K562 (cell line): ENCODE data around the gene GPR153. TPM values are rescaled to one million over a fixed set of nuclear protein-coding genes. Genes with fewer than 3 reads are reported as not detected.
A peak's percentile ranks its signal among the peaks of the same experiment; 100 is the strongest.

Experiments
- ATAC-seq: fragments of 200-7000 bp; cut with Tn5 transposase; 3 replicates; pipeline ENCODE4 v1.9.1; 2020; ENCODE audit warnings: moderate library complexity
- BruUV-seq: library from RNA; stranded (reverse); fragments of 400-500 nt; replicated peaks from 2 replicates; lab custom pipeline; 2021; lab: Mats Ljungman, UMichigan
- CTCF ChIA-PET: fragments of 300-600 bp; formaldehyde crosslinking; extraction: SDS; loops from one replicate; lab custom pipeline; 2021; ENCODE audit warnings: low intra/inter-chr PET ratio; lab: Yijun Ruan, JAX
- POLR2A ChIA-PET: fragments of 300-600, 350-650 bp; sonication (Branson Sonifier 250); formaldehyde crosslinking; extraction: SDS; loops from one replicate; lab custom pipeline; 2021; ENCODE audit warnings: antibody characterized with exemption, inconsistent platforms; lab: Yijun Ruan, JAX
- DNase-seq, 4 experiments: peaks; one replicate each; pipeline versions ENCODE4 v3.0.0 to v3.0.0-alpha.2; 2011 to 2018; ENCODE audit warnings: low spot score in 3 of 4, mixed read lengths in 3 of 4; ENCODE audit errors: extremely low read depth in 1 of 4
- FAIRE-seq: peaks from 2 replicates; lab custom pipeline; 2011; peaks lifted over from hg19 to GRCh38; lab: Jason Lieb, UNC
- H2AFZ ChIP-seq: 2 replicates; pipeline ENCODE4 v1.6.0; 2011; ENCODE audit warnings: low read depth, low read length, control low read depth, inconsistent platforms
- H3K27ac ChIP-seq: fragments of 200-600 bp; 3 replicates; pipeline ENCODE4 v1.8.0; 2011; ENCODE audit warnings: low read depth, mild to moderate bottlenecking, control low read depth, inconsistent platforms, low read length, moderate library complexity, mixed read lengths; ENCODE audit errors: extremely low read depth
- H3K27me3 ChIP-seq, 2 experiments: fragments of 300-600 bp in 1 of 2; 2 replicates in 1 of 2; 3 replicates in 1 of 2; pipeline versions ENCODE4 v1.6.0 to v1.8.0; 2011; ENCODE audit warnings: inconsistent platforms in 2 of 2, low read length in 2 of 2, mild to moderate bottlenecking in 1 of 2, mixed read lengths in 1 of 2, moderate library complexity in 1 of 2; ENCODE audit not compliant: control insufficient read depth in 2 of 2, insufficient read depth in 2 of 2
- H3K36me3 ChIP-seq: fragments of 300-600 bp; 3 replicates; pipeline ENCODE4 v1.8.0; 2011; ENCODE audit warnings: mild to moderate bottlenecking, low read length, inconsistent platforms; ENCODE audit not compliant: control insufficient read depth, insufficient read depth
- H3K4me1 ChIP-seq, 2 experiments: fragments of 200-600 bp in 1 of 2; replicated peaks in 1 of 2; 2 replicates in 1 of 2; 3 replicates in 1 of 2; pipeline versions ENCODE4 v1.5.1 to v1.8.0; 2011; ENCODE audit warnings: inconsistent platforms in 2 of 2, low read length in 2 of 2, mild to moderate bottlenecking in 1 of 2, mixed read lengths in 1 of 2, moderate library complexity in 1 of 2; ENCODE audit not compliant: control insufficient read depth in 2 of 2, insufficient read depth in 2 of 2
- H3K4me2 ChIP-seq: 2 replicates; pipeline ENCODE4 v1.6.1; 2011; ENCODE audit warnings: low read length, control low read depth, inconsistent platforms, mixed read lengths; ENCODE audit not compliant: insufficient read depth
- H3K4me3 ChIP-seq: fragments of 200-600 bp; sonication (generic), shearing (Covaris generic); 2 replicates; pipeline ENCODE4 v1.5.1; 2016; ENCODE audit warnings: control low read depth, inconsistent platforms
- H3K79me2 ChIP-seq: fragments of 200-600 bp; 3 replicates; pipeline ENCODE4 v1.8.0; 2011; ENCODE audit warnings: low read length, inconsistent platforms; ENCODE audit not compliant: control insufficient read depth, insufficient read depth
- H3K9ac ChIP-seq, 2 experiments: 2 replicates each; pipeline versions ENCODE4 v1.6.0 to v1.6.1; 2011; ENCODE audit warnings: low read depth in 2 of 2, low read length in 2 of 2, control low read depth in 1 of 2, inconsistent platforms in 1 of 2, mild to moderate bottlenecking in 1 of 2, mixed read lengths in 1 of 2; ENCODE audit not compliant: insufficient read depth in 1 of 2
- H3K9me1 ChIP-seq: one replicate; pipeline ENCODE4 v1.6.0; 2011; ENCODE audit warnings: inconsistent platforms, mild to moderate bottlenecking, low read length, moderate library complexity; ENCODE audit not compliant: control insufficient read depth, insufficient read depth
- H3K9me3 ChIP-seq: replicated peaks from 2 replicates; pipeline ENCODE4 v1.5.1; 2011; ENCODE audit warnings: low read depth, low read length, inconsistent platforms; ENCODE audit not compliant: control insufficient read depth, insufficient read depth
- H4K20me1 ChIP-seq: replicated peaks from 2 replicates; pipeline ENCODE4 v1.6.1; 2011; ENCODE audit warnings: low read length, inconsistent platforms, mixed read lengths; ENCODE audit not compliant: control insufficient read depth, insufficient read depth
- ATF2 ChIP-seq: sonication (generic); formaldehyde crosslinking; IDR thresholded peaks from 2 replicates; pipeline ENCODE4 v1.8.1; 2022; ENCODE audit warnings: missing genetic modification reagents
- BCOR ChIP-seq: fragments of 450-650 bp; IDR thresholded peaks from 2 replicates; pipeline ENCODE4 v1.6.1; 2016
- KDM1A ChIP-seq, 2 experiments: fragments of 450-650 bp; IDR thresholded peaks; 2 replicates each; pipeline ENCODE4 v1.6.1; 2016; ENCODE audit warnings: mild to moderate bottlenecking in 2 of 2
- MTA2 ChIP-seq: fragments of 450-650 bp; IDR thresholded peaks from 2 replicates; pipeline ENCODE4 v1.6.1; 2016; ENCODE audit warnings: low read depth
- RBM25 ChIP-seq: fragments of 200-400 bp; formaldehyde crosslinking; IDR thresholded peaks from 2 replicates; pipeline ENCODE4 v1.6.1; 2018; ENCODE audit warnings: low read length, low read depth, moderate library complexity; ENCODE audit not compliant: severe bottlenecking
- ZNF431 ChIP-seq: sonication (generic); formaldehyde crosslinking; IDR thresholded peaks from 2 replicates; pipeline ENCODE4 v1.8.0; 2022; ENCODE audit warnings: mild to moderate bottlenecking, missing genetic modification reagents
- ZNF583 ChIP-seq: fragments of 250-450 bp; sonication (Bioruptor Pico); IDR thresholded peaks from 2 replicates; pipeline ENCODE4 v1.4.0; 2020
- ZNF589 ChIP-seq: fragments of 200-800 bp; sonication (Bioruptor generic); IDR thresholded peaks from 2 replicates; pipeline ENCODE4 v1.6.1; 2016; ENCODE audit warnings: low read depth, missing genetic modification characterization, missing compliant biosample characterization
- ZNF785 ChIP-seq: fragments of 250-450 bp; sonication (Bioruptor Pico); IDR thresholded peaks from 2 replicates; pipeline ENCODE4 v1.4.0; 2020; ENCODE audit warnings: mild to moderate bottlenecking
- WGBS: fragments of 100-300 bp; shearing (Covaris generic); methylation state at CpG from one replicate; pipeline ENCODE4 v1.1.6; 2016; ENCODE audit warnings: low coverage, mixed read lengths; ENCODE audit not compliant: insufficient coverage; ENCODE audit errors: missing lambda C conversion rate; 5-methylcytosine and 5-hydroxymethylcytosine counted together
- in situ Hi-C: fragments of 300-500 bp; cut with MboI; formaldehyde crosslinking; loops from 4 replicates; pipeline ENCODE4 v1.15.0; 2018; ENCODE audit warnings: inconsistent platforms, mixed read lengths
- intact Hi-C: fragments of 100-400 bp; cut with micrococcal nuclease; formaldehyde crosslinking; loops from 2 replicates; pipeline ENCODE4 v1.14.2; 2022
- polyA plus RNA-seq, 8 experiments: library from polyadenylated mRNA; depleted of rRNA in 4 of 8; stranded (reverse) in 5 of 8; unstranded in 3 of 8; fragments of >200 nt; fragmentation: Nextera tagmentation in 2 of 8; fragmentation: Illumina TruSeq in 1 of 8; extraction: Ambion mirVana in 2 of 8; extraction: Trizol in 1 of 8; gene quantifications; 2 replicates each; pipeline versions ENCODE4 v1.2.1 to v1.2.3, GENCODE V29; 2011 to 2014; ENCODE audit warnings: inconsistent platforms in 1 of 8, missing spikeins in 1 of 8
- total RNA-seq, 7 experiments: library from RNA; depleted of rRNA in 6 of 7; stranded (reverse); fragments of >200 nt in 6 of 7; fragmentation: Illumina TruSeq in 2 of 7; extraction: Trizol in 2 of 7; gene quantifications; 2 replicates each; pipeline versions ENCODE4 v1.2.1 to v1.2.3, GENCODE V29; 2011 to 2021; ENCODE audit warnings: low replicate concordance in 1 of 7

GPR153 gene
- total and polyA plus RNA-seq, 9 of the 15 experiments (the other 6 are each of a cell fraction or from before 2014, with no cell fraction given): 0.01 to 1.5 (median 0.51) TPM

DNA sequence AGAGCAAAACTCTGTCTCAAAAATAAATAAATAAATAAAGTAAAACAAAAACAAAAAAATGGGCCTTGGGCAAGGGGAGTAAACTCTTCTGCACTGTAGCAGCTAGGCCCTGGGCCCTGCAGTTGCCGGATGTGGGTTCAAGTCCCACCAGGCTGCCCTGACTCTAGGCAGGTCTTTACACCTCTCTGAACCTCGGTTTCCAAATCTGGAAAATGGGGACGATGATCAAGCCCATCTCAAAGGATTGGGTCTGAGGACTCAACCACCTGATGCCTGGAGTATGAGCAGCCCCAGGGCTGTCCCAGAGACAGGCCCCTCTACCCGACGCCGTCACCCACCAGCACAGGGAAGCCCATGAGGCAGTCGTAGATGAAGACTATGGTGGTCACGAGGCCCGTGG is 7.5 kb downstream of the GPR153 start:
- peaks cover 0 to 46% of the 10 kb centered on the region in 2 experiments; a peak in 2 of 5 replicates for H3K4me1 ChIP-seq
- H3K9me3 ChIP-seq: no peaks in the 10 kb centered on the region
- H3K27ac ChIP-seq: no peak overlapping the region
- intact Hi-C loops: no loop called here
- FAIRE-seq: no peak
- no peak for TF ChIP-seq ZNF589 (CRISPR knock-in tag)
- TF ChIP-seq KDM1A (IDR thresholded peaks at IDR 0.05): 0 out of 4 replicates have a peak, but pooled peaks have one; percentile 20 to 25
- no peak for TF ChIP-seq ZNF583 (CRISPR knock-in tag)
- TF ChIP-seq ZNF431 (CRISPR knock-in tag): no peak
- TF ChIP-seq ZNF785 (CRISPR knock-in tag): no peak
- TF ChIP-seq ATF2 (CRISPR knock-in tag): no peak
- TF ChIP-seq MTA2: no peak
- peak; percentile 56 for TF ChIP-seq RBM25
- TF ChIP-seq BCOR: peak; percentile 69
- ChIA-PET CTCF (interaction anchor here (2.4 kb wide), 1 partner anchor 90 kb away, joined by 10 read pairs; no protein-coding TSS in a partner anchor), POLR2A (no interaction called here)
- H4K20me1 ChIP-seq: peaks cover 40% of the 10 kb centered on the region
- no peak for ATAC-seq
- no peak overlapping the region for H3K4me3 ChIP-seq
- no peaks in the 10 kb centered on the region for H3K36me3 ChIP-seq
- 13% methylated on average over 7 of the region's 9 CpGs for WGBS
- no TSS peak for BruUV-seq
- no peaks in the 10 kb centered on the region for H3K79me2 ChIP-seq
- in situ Hi-C loops: loop anchor here (25.0 kb wide), 1 partner anchor 959 kb away; no protein-coding TSS in a partner anchor
- DNase-seq: no peak
- H3K4me2 ChIP-seq: no peak overlapping the region
- peak overlapping the region in 1 of 2 experiments; percentile 36; a peak in 2 of 4 replicates for H3K9ac ChIP-seq
- H2AFZ ChIP-seq: no peak overlapping the region
- H3K27me3 ChIP-seq: peaks cover 17 to 56% of the 10 kb centered on the region in 2 experiments; a peak in 4 of 5 replicates
- H3K9me1 ChIP-seq: peaks cover 10% of the 10 kb centered on the region
